ENCODE data around the gene OCA2. TPM values are rescaled to one million over a fixed set of nuclear protein-coding genes. Genes with fewer than 3 reads are reported as not detected.

OCA2 gene
- total RNA-seq, 2 experiments from 2014 or later: not detected

DNA sequence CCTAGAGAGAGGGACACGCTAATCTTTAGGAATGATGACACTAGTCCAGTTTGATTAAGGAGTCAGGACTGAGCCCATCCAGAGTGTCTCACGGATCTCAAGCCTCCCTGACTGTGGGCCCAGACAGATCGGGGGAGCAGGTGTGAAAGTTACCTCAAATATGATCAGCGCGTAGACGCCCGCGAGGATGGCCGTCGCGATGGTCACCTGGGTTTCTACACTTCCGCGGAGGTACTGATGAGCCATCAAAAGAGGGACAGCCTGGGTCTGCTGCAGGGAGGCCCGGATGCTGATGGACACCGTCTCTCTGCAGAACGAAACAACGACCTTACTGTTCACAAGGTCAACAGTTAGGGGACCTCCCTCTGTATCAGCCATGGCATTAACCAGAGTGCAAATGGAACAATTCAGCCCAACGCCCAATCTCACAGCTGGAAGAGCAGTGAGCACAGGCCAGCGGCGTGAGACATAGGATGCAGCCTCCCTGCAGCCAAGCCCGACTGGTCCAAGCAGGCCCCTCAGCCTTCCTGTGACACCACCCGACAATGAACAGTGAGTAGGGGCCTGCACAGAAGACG, 84.4 kb downstream of the OCA2 start:
- no peak for TF ChIP-seq EZH2phosphoT487 (IDR thresholded peaks at IDR 0.05; ENCODE audit: borderline replicate concordance, low read depth, low read length)
- TF ChIP-seq, protein P1, sequence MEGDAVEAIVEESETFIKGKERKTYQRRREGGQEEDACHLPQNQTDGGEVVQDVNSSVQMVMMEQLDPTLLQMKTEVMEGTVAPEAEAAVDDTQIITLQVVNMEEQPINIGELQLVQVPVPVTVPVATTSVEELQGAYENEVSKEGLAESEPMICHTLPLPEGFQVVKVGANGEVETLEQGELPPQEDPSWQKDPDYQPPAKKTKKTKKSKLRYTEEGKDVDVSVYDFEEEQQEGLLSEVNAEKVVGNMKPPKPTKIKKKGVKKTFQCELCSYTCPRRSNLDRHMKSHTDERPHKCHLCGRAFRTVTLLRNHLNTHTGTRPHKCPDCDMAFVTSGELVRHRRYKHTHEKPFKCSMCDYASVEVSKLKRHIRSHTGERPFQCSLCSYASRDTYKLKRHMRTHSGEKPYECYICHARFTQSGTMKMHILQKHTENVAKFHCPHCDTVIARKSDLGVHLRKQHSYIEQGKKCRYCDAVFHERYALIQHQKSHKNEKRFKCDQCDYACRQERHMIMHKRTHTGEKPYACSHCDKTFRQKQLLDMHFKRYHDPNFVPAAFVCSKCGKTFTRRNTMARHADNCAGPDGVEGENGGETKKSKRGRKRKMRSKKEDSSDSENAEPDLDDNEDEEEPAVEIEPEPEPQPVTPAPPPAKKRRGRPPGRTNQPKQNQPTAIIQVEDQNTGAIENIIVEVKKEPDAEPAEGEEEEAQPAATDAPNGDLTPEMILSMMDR (conservative IDR thresholded peaks at IDR 0.05; ENCODE audit: low read length): no peak
- Histone ChIP-seq H4K20me1 (ENCODE audit: insufficient read depth, low read length) (no peaks in the 10 kb centered on the region), H3K4me3 (ENCODE audit: low read depth, low read length, poor library complexity, severe bottlenecking) (no peak overlapping the region), H3K27ac (ENCODE audit: low read depth, low read length, poor library complexity, severe bottlenecking) (no peak overlapping the region), H3K4me2 (ENCODE audit: low read length) (no peak overlapping the region), H3K9me3 (ENCODE audit: low read length) (no peaks in the 10 kb centered on the region), H3K79me2 (ENCODE audit: insufficient read depth, low read depth, low read length) (no peaks in the 10 kb centered on the region), H2AFZ (ENCODE audit: low read length) (no peak overlapping the region), H3K9me2 (ENCODE audit: insufficient read depth, low read length) (no peaks in the 10 kb centered on the region), H3K4me1 (ENCODE audit: insufficient read depth, low read length, poor library complexity, severe bottlenecking) (no peaks in the 10 kb centered on the region), H3K36me3 (ENCODE audit: insufficient read depth, low read length) (no peaks in the 10 kb centered on the region)
- no peak for DNase-seq (ENCODE audit: low spot score)
- intact Hi-C loops (cut with micrococcal nuclease; ENCODE audit: unreplicated experiment): no loop called here
- BruUV-seq (replicated peaks): no TSS peak
- ChIA-PET CTCF (ENCODE audit: unreplicated experiment) (no interaction called here), POLR2A (no interaction called here)

DNA sequence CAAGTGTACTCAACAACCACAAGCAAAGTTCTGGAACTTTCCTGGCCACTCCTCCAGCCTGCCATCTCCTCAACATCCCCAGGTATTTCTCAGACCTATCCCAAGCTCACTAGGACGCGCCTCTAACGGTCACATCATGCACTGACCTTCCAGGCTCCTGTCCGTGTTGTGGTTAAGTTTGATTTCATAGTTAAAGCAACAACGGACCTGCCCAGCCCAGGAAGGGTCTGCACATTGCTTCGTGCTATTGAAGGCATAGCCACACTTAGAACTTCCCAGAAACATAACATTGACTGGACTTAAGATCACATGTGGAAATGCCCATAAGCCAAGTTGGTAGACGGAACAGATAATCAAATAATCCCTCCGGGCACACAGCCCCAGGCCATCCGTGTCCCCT, 85.1 kb downstream of the OCA2 start:
- Histone ChIP-seq H3K9me2 (ENCODE audit: insufficient read depth, low read length) (no peaks in the 10 kb centered on the region), H3K36me3 (ENCODE audit: insufficient read depth, low read length) (no peaks in the 10 kb centered on the region), H3K4me3 (ENCODE audit: low read depth, low read length, poor library complexity, severe bottlenecking) (no peak overlapping the region), H4K20me1 (ENCODE audit: insufficient read depth, low read length) (no peaks in the 10 kb centered on the region), H3K79me2 (ENCODE audit: insufficient read depth, low read depth, low read length) (no peaks in the 10 kb centered on the region), H3K9me3 (ENCODE audit: low read length) (no peaks in the 10 kb centered on the region), H3K4me1 (ENCODE audit: insufficient read depth, low read length, poor library complexity, severe bottlenecking) (no peaks in the 10 kb centered on the region), H3K4me2 (ENCODE audit: low read length) (no peak overlapping the region), H3K27ac (ENCODE audit: low read depth, low read length, poor library complexity, severe bottlenecking) (no peak overlapping the region), H2AFZ (ENCODE audit: low read length) (no peak overlapping the region)
- CTCF ChIA-PET (ENCODE audit: unreplicated experiment): no interaction called here
- intact Hi-C loops (cut with micrococcal nuclease; ENCODE audit: unreplicated experiment): no loop called here
- POLR2A ChIA-PET: no interaction called here
- BruUV-seq (replicated peaks): no TSS peak
- TF ChIP-seq, protein P1 (conservative IDR thresholded peaks at IDR 0.05; ENCODE audit: low read length): no peak
- TF ChIP-seq EZH2phosphoT487 (IDR thresholded peaks at IDR 0.05; ENCODE audit: borderline replicate concordance, low read depth, low read length): no peak
- DNase-seq (ENCODE audit: low spot score): no peak

DNA sequence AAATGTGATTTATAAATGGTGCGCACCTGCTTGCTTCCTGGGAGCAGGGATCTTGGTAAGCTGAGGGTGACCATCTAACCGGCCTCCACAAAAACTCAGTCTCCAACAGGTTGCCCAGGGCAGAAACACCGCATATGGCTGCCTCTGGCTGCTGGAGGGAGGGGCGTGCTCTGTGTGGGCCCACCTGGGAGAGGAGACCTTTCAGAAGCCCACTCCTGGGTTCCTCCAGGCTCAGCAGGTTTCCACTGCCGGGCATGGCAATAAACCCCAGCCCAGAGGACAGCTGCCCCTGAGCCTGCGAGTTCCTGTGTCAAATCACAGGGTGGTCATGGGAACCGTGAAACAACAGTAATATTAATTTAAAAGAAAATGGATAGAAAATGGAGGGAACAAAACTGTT, 85.6 kb downstream of the OCA2 start:
- no peaks in the 10 kb centered on the region for H4K20me1 ChIP-seq (ENCODE audit: insufficient read depth, low read length)
- no peaks in the 10 kb centered on the region for H3K79me2 ChIP-seq (ENCODE audit: insufficient read depth, low read depth, low read length)
- ChIA-PET CTCF (ENCODE audit: unreplicated experiment) (no interaction called here), POLR2A (no interaction called here)
- no peak overlapping the region for H2AFZ ChIP-seq (ENCODE audit: low read length)
- intact Hi-C loops (cut with micrococcal nuclease; ENCODE audit: unreplicated experiment): no loop called here
- no peak for DNase-seq (ENCODE audit: low spot score)
- H3K36me3 ChIP-seq (ENCODE audit: insufficient read depth, low read length): no peaks in the 10 kb centered on the region
- TF ChIP-seq EZH2phosphoT487 (IDR thresholded peaks at IDR 0.05; ENCODE audit: borderline replicate concordance, low read depth, low read length): no peak
- TF ChIP-seq, protein P1 (conservative IDR thresholded peaks at IDR 0.05; ENCODE audit: low read length): no peak
- no peak overlapping the region for H3K27ac ChIP-seq (ENCODE audit: low read depth, low read length, poor library complexity, severe bottlenecking)
- H3K9me2 ChIP-seq (ENCODE audit: insufficient read depth, low read length): no peaks in the 10 kb centered on the region
- H3K4me1 ChIP-seq (ENCODE audit: insufficient read depth, low read length, poor library complexity, severe bottlenecking): no peaks in the 10 kb centered on the region
- no peak overlapping the region for H3K4me3 ChIP-seq (ENCODE audit: low read depth, low read length, poor library complexity, severe bottlenecking)
- no peak overlapping the region for H3K4me2 ChIP-seq (ENCODE audit: low read length)
- BruUV-seq (replicated peaks): no TSS peak
- no peaks in the 10 kb centered on the region for H3K9me3 ChIP-seq (ENCODE audit: low read length)
